Ishikawa (cell line): Measurements from ENCODE around the gene CELSR1.

Experiments
- CEBPB ChIP-seq: IDR thresholded peaks from 2 replicates; pipeline ENCODE4 v1.6.1; 2012
- CREB1 ChIP-seq: IDR thresholded peaks from 2 replicates; pipeline ENCODE4 v1.6.1; 2012; ENCODE audit warnings: low read depth
- EGR1 ChIP-seq: IDR thresholded peaks from 2 replicates; pipeline ENCODE4 v1.6.1; 2012
- EP300 ChIP-seq: IDR thresholded peaks from 2 replicates; pipeline ENCODE4 v1.6.1; 2012; ENCODE audit warnings: borderline replicate concordance
- FOXM1 ChIP-seq: IDR thresholded peaks from 2 replicates; pipeline ENCODE4 v1.6.1; 2012; ENCODE audit warnings: low read depth, borderline replicate concordance
- MAX ChIP-seq: IDR thresholded peaks from 2 replicates; pipeline ENCODE4 v1.6.1; 2012
- NFIC ChIP-seq: IDR thresholded peaks from 2 replicates; pipeline ENCODE4 v1.6.1; 2012
- RAD21 ChIP-seq: IDR thresholded peaks from 2 replicates; pipeline ENCODE4 v1.6.1; 2012; ENCODE audit warnings: low read depth
- REST ChIP-seq: IDR thresholded peaks from 2 replicates; pipeline ENCODE4 v1.6.1; 2012; ENCODE audit warnings: low read depth, mild to moderate bottlenecking
- TAF1 ChIP-seq: IDR thresholded peaks from 2 replicates; pipeline ENCODE4 v1.6.1; 2012; ENCODE audit warnings: low read depth, mild to moderate bottlenecking
- TCF12 ChIP-seq: IDR thresholded peaks from 2 replicates; pipeline ENCODE4 v1.6.1; 2012; ENCODE audit warnings: low read depth
- TEAD4 ChIP-seq: IDR thresholded peaks from 2 replicates; pipeline ENCODE4 v1.6.1; 2012
- USF1 ChIP-seq: IDR thresholded peaks from 2 replicates; pipeline ENCODE4 v1.6.1; 2012
- YY1 ChIP-seq: IDR thresholded peaks from 2 replicates; pipeline ENCODE4 v1.6.1; 2012; ENCODE audit warnings: low read depth
- ZBTB7A ChIP-seq: IDR thresholded peaks from 2 replicates; pipeline ENCODE4 v1.6.1; 2012; ENCODE audit warnings: low read depth

Gene CELSR1

GRCh38 chr22:46330426-46330825 is 207.0 kb downstream of the CELSR1 start:
- no peak for TF ChIP-seq CREB1
- no peak for TF ChIP-seq CEBPB
- TF ChIP-seq EP300 = no peak
- no peak for TF ChIP-seq TAF1
- no peak for TF ChIP-seq TEAD4
- no peak for TF ChIP-seq REST
- no peak for TF ChIP-seq YY1
- no peak for TF ChIP-seq NFIC
- no peak for TF ChIP-seq EGR1
- TF ChIP-seq FOXM1 = no peak
- TF ChIP-seq ZBTB7A = no peak
- TF ChIP-seq MAX = no peak
- TF ChIP-seq USF1 = no peak
- no peak for TF ChIP-seq RAD21
- no peak for TF ChIP-seq TCF12

- TF ChIP-seq TAF1 (no peak), REST (no peak), ZBTB7A (no peak)
Observed at GRCh38 chr22:46329616-46330015, 207.8 kb downstream of the CELSR1 start.

GRCh38 chr22:46328797-46329196 is 208.6 kb downstream of the CELSR1 start:
- TF ChIP-seq EP300 (no peak), EGR1 (no peak), REST (no peak), CEBPB (no peak), CREB1 (no peak), YY1 (no peak), MAX (no peak), FOXM1 (no peak), TCF12 (no peak), ZBTB7A (no peak), RAD21 (no peak), TEAD4 (no peak), NFIC (no peak), TAF1 (no peak), USF1 (no peak)

GRCh38 chr22:46327691-46328465 is 209.5 kb downstream of the CELSR1 start:
- TF ChIP-seq FOXM1 = no peak
- TF ChIP-seq ZBTB7A = no peak
- TF ChIP-seq TAF1 = no peak
- no peak for TF ChIP-seq RAD21
- TF ChIP-seq TCF12 = no peak
- TF ChIP-seq REST = no peak
- TF ChIP-seq MAX = no peak
- no peak for TF ChIP-seq EP300
- no peak for TF ChIP-seq CEBPB
- no peak for TF ChIP-seq NFIC
- no peak for TF ChIP-seq EGR1
- no peak for TF ChIP-seq USF1
- TF ChIP-seq YY1 = no peak
- TF ChIP-seq TEAD4 = no peak
